ENCODE results near the gene GBX1. TPM values are rescaled to one million over a fixed set of nuclear protein-coding genes. Genes with fewer than 3 reads are reported as not detected.

GBX1 gene
- total RNA-seq, 1 experiment from 2014 or later, result not detected

- intact Hi-C loops (cut with micrococcal nuclease), result no loop called here
- Mint-ChIP-seq H3K27ac (ENCODE audit: low read depth, unreplicated experiment) (no peak overlapping the region), H3K4me1 (ENCODE audit: insufficient read depth, unreplicated experiment) (no peaks in the 10 kb centered on the region), H3K36me3 (ENCODE audit: insufficient read depth, unreplicated experiment) (peaks cover 6% of the 10 kb centered on the region), H3K27me3 (ENCODE audit: insufficient read depth, unreplicated experiment) (peaks cover 48% of the 10 kb centered on the region), H3K9me3 (ENCODE audit: unreplicated experiment) (no peaks in the 10 kb centered on the region), H3K4me3 (ENCODE audit: unreplicated experiment) (no peak overlapping the region)
- ChIA-PET CTCF (interaction anchor here (0.5 kb wide), 2 partner anchors 129 to 617 kb away, joined by 3 to 4 read pairs; no protein-coding TSS in a partner anchor), POLR2A (no interaction called here)
- no peak for DNase-seq (ENCODE audit: unreplicated experiment)
- BruUV-seq (replicated peaks), result no TSS peak
- TF ChIP-seq CTCF (IDR thresholded peaks at IDR 0.05; ENCODE audit: unreplicated experiment), result no peak
Observed at GRCh38 chr7:151185762-151186639, 18.5 kb upstream of the GBX1 start.

- H3K9me3 Mint-ChIP-seq (ENCODE audit: unreplicated experiment), result no peaks in the 10 kb centered on the region
- POLR2A ChIA-PET, result no interaction called here
- H3K27me3 Mint-ChIP-seq (ENCODE audit: insufficient read depth, unreplicated experiment), result peaks cover 60% of the 10 kb centered on the region
- TF ChIP-seq CTCF (IDR thresholded peaks at IDR 0.05; ENCODE audit: unreplicated experiment), result no peak
- CTCF ChIA-PET, result interaction anchor here (0.6 to 0.9 kb wide), 2 partner anchors 9 to 409 kb away, joined by 3 read pairs; no protein-coding TSS in a partner anchor
- intact Hi-C loops (cut with micrococcal nuclease), result no loop called here
- no TSS peak for BruUV-seq (replicated peaks)
- no peak overlapping the region for H3K4me3 Mint-ChIP-seq (ENCODE audit: unreplicated experiment)
- no peak overlapping the region for H3K27ac Mint-ChIP-seq (ENCODE audit: low read depth, unreplicated experiment)
- no peak for DNase-seq (ENCODE audit: unreplicated experiment)
- no peaks in the 10 kb centered on the region for H3K4me1 Mint-ChIP-seq (ENCODE audit: insufficient read depth, unreplicated experiment)
- no peaks in the 10 kb centered on the region for H3K36me3 Mint-ChIP-seq (ENCODE audit: insufficient read depth, unreplicated experiment)
Observed at GRCh38 chr7:151181011-151181431, 13.5 kb upstream of the GBX1 start.

- Mint-ChIP-seq H3K9me3 (ENCODE audit: unreplicated experiment) (no peaks in the 10 kb centered on the region), H3K4me3 (ENCODE audit: unreplicated experiment) (no peak overlapping the region), H3K27ac (ENCODE audit: low read depth, unreplicated experiment) (no peak overlapping the region), H3K4me1 (ENCODE audit: insufficient read depth, unreplicated experiment) (no peaks in the 10 kb centered on the region), H3K27me3 (ENCODE audit: insufficient read depth, unreplicated experiment) (peaks cover 70% of the 10 kb centered on the region), H3K36me3 (ENCODE audit: insufficient read depth, unreplicated experiment) (no peaks in the 10 kb centered on the region)
- no peak for DNase-seq (ENCODE audit: unreplicated experiment)
- ChIA-PET POLR2A (no interaction called here), CTCF (interaction anchor here (0.9 kb wide), 1 partner anchor 38 kb away, joined by 3 read pairs; no protein-coding TSS in a partner anchor)
- BruUV-seq (replicated peaks), result no TSS peak
- TF ChIP-seq CTCF (IDR thresholded peaks at IDR 0.05; ENCODE audit: unreplicated experiment), result no peak
- intact Hi-C loops (cut with micrococcal nuclease), result no loop called here
Observed at GRCh38 chr7:151179946-151180345, 12.5 kb upstream of the GBX1 start.

- H3K4me1 Mint-ChIP-seq (ENCODE audit: insufficient read depth, unreplicated experiment), result no peaks in the 10 kb centered on the region
- H3K27ac Mint-ChIP-seq (ENCODE audit: low read depth, unreplicated experiment), result no peak overlapping the region
- H3K9me3 Mint-ChIP-seq (ENCODE audit: unreplicated experiment), result no peaks in the 10 kb centered on the region
- no peak for TF ChIP-seq CTCF (IDR thresholded peaks at IDR 0.05; ENCODE audit: unreplicated experiment)
- H3K4me3 Mint-ChIP-seq (ENCODE audit: unreplicated experiment), result no peak overlapping the region
- BruUV-seq (replicated peaks), result no TSS peak
- intact Hi-C loops (cut with micrococcal nuclease), result no loop called here
- ChIA-PET POLR2A (interaction anchor here (1.5 kb wide), 1 partner anchor 23 kb away, joined by 3 read pairs; no protein-coding TSS in a partner anchor), CTCF (interaction anchor here (0.9 kb wide), 1 partner anchor 39 kb away, joined by 3 read pairs; no protein-coding TSS in a partner anchor)
- H3K36me3 Mint-ChIP-seq (ENCODE audit: insufficient read depth, unreplicated experiment), result no peaks in the 10 kb centered on the region
- no peak for DNase-seq (ENCODE audit: unreplicated experiment)
- peaks cover 73% of the 10 kb centered on the region for H3K27me3 Mint-ChIP-seq (ENCODE audit: insufficient read depth, unreplicated experiment)
Observed at GRCh38 chr7:151179287-151179860, 11.9 kb upstream of the GBX1 start.
